Left lung (tissue), 10 donors: ENCODE data around the gene PCDH1. TPM values are rescaled to one million over a fixed set of nuclear protein-coding genes. Genes with fewer than 3 reads are reported as not detected.

Source experiments
- ATAC-seq: fragments of 200-7000 bp; cut with Tn5 transposase; one replicate; pipeline ENCODE4 v1.9.1; 2020; ENCODE audit warnings: moderate library complexity
- DNase-seq, 4 donors: peaks; one replicate each; pipeline ENCODE4 v3.0.0-alpha.2; 2013 to 2020
- H3K27ac ChIP-seq, 2 donors: fragments of 200-600 bp; sonication (generic) in 1 of 2; one replicate each; pipeline versions ENCODE4 v1.5.0 to v1.8.0; 2020 to 2021
- H3K27me3 ChIP-seq, 2 donors: fragments of 200-600 bp; sonication (generic) in 1 of 2; one replicate each; pipeline versions ENCODE4 v1.5.0 to v1.8.0; 2020 to 2021
- H3K36me3 ChIP-seq, 2 donors: fragments of 200-600 bp; sonication (generic) in 1 of 2; one replicate each; pipeline versions ENCODE4 v1.5.0 to v1.8.0; 2020 to 2021
- H3K4me1 ChIP-seq, 2 donors: fragments of 200-600 bp; one replicate each; pipeline ENCODE4 v1.8.0; 2021
- H3K4me3 ChIP-seq, 2 donors: fragments of 200-600 bp; sonication (generic) in 1 of 2; one replicate each; pipeline versions ENCODE4 v1.5.0 to v1.8.0; 2020 to 2021; ENCODE audit warnings: mild to moderate bottlenecking in 1 of 2
- H3K9me3 ChIP-seq, 2 donors: fragments of 200-600 bp; sonication (generic) in 1 of 2; one replicate each; pipeline versions ENCODE4 v1.5.0 to v1.8.0; 2020 to 2021
- intact Hi-C, 2 donors: fragments of 100-400 bp; cut with DNase I; formaldehyde crosslinking; loops; one replicate each; pipeline versions ENCODE4 v1.11.2 to v1.14.2; 2022
- polyA plus RNA-seq, 6 donors: library from polyadenylated mRNA; unstranded; fragments of 120-200 nt; gene quantifications; one replicate each; pipeline ENCODE4 v1.2.1, GENCODE V29; 2013; ENCODE audit not compliant: insufficient read length in 6 of 6
- total RNA-seq, 2 donors: library from RNA; stranded (reverse); fragmentation: NEBNext Ultra II Directional; extraction: Animal tissue kit (Norgen Biotek cat#: 25700); gene quantifications; one replicate each; pipeline ENCODE4 v1.2.1, GENCODE V29; 2021
- TF ChIP-seq, protein P1 (sequence below), 2 donors: fragments of 200-600 bp; sonication (generic) in 1 of 2; IDR thresholded peaks; one replicate each; pipeline versions ENCODE4 v1.5.0 to v1.8.0; 2021; ENCODE audit warnings: antibody characterized with exemption in 2 of 2
- donor health status: DM: no; HTN: yes; CAD: no.
- donor health status: DM: no; HTN: no; CAD: no.

PCDH1 gene
- total and polyA plus RNA-seq, 8 donors, result 23.6 to 65.0 (median 34.1) TPM

- H3K4me1 ChIP-seq, result no peaks in the 10 kb centered on the region
- no peaks in the 10 kb centered on the region for H3K36me3 ChIP-seq
- DNase-seq (no peak), ATAC-seq (no peak)
- H3K9me3 ChIP-seq, result no peaks in the 10 kb centered on the region
- no peak overlapping the region for H3K4me3 ChIP-seq
- no peak overlapping the region for H3K27ac ChIP-seq
- intact Hi-C loops, result no loop called here
- H3K27me3 ChIP-seq, result no peaks in the 10 kb centered on the region
- TF ChIP-seq, protein P1, sequence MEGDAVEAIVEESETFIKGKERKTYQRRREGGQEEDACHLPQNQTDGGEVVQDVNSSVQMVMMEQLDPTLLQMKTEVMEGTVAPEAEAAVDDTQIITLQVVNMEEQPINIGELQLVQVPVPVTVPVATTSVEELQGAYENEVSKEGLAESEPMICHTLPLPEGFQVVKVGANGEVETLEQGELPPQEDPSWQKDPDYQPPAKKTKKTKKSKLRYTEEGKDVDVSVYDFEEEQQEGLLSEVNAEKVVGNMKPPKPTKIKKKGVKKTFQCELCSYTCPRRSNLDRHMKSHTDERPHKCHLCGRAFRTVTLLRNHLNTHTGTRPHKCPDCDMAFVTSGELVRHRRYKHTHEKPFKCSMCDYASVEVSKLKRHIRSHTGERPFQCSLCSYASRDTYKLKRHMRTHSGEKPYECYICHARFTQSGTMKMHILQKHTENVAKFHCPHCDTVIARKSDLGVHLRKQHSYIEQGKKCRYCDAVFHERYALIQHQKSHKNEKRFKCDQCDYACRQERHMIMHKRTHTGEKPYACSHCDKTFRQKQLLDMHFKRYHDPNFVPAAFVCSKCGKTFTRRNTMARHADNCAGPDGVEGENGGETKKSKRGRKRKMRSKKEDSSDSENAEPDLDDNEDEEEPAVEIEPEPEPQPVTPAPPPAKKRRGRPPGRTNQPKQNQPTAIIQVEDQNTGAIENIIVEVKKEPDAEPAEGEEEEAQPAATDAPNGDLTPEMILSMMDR (IDR thresholded peaks at IDR 0.05), result no peak
These were observed 50.0 kb downstream of the PCDH1 start for GRCh38 chr5:141828162-141828561.

DNA sequence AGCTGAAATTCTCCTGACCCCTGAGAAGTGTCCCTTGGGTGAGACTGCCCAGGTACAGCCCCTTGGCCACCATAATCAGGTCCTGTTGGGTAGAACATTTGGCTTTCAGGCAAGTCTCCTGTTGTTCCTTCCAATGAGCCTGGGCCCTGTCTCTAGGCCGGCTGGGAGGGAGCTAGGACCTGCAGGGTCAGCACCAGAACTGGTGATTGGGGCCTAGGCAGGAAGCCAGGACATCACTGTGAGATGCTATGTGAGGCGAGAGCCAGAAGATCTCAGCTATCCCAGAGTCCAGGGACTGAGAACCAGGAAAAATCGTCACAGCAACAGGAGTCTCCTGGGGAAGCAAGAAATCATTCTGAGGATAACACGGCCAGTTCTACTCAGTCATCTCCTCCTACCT is 51.5 kb downstream of the PCDH1 start:
- ATAC-seq, result no peak
- Histone ChIP-seq H3K27me3 (no peaks in the 10 kb centered on the region), H3K9me3 (no peaks in the 10 kb centered on the region), H3K27ac (no peak overlapping the region), H3K36me3 (no peaks in the 10 kb centered on the region), H3K4me1 (peaks cover 0 to 5% of the 10 kb centered on the region in 2 donors), H3K4me3 (no peak overlapping the region)
- TF ChIP-seq, protein P1 (IDR thresholded peaks at IDR 0.05), result no peak
- no peak for DNase-seq
- intact Hi-C loops, result no loop called here

DNA sequence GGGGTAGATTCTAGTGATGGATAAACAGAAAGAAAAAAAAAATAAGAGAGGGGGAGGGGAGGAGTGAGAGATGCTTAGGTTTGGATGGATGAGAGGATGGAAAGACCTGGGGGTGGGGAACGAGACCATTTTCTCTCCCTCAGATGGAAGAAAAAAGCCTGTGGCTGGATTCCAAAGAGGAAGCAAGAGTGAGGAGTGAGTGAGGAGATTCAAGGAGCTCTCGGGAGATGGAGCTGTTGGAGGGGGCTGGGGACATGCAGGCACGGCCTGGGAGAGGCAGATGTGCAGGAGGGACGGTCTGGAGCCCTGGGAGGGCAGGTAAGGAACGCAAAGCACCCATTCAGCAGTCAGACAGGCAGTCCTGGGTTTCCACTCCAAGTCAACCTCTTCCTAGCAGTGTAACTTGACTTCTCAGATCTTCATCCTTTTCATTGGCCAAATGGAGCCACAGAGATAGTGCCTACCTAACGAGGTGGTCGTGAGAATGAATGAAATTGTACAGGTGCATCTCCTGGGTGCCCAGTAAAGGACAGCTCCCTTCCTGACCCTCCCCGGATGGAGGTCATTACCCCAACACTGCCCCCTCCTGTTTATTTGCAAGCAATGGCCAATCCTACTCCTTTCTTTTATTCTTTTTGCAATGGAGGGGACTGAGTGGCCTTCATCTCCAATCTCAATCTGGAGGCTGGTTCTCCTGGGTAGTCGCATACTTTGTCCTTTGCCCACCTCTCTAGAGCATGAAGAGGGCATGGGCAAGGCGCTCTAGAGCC is 52.2 kb downstream of the PCDH1 start:
- intact Hi-C loops, result no loop called here
- no peaks in the 10 kb centered on the region for H3K9me3 ChIP-seq
- no peak overlapping the region for H3K27ac ChIP-seq
- H3K4me1 ChIP-seq, result peaks cover 0 to 5% of the 10 kb centered on the region in 2 donors
- DNase-seq, result no peak
- no peaks in the 10 kb centered on the region for H3K27me3 ChIP-seq
- H3K4me3 ChIP-seq, result no peak overlapping the region
- TF ChIP-seq, protein P1 (IDR thresholded peaks at IDR 0.05), result peak in 1 of 2 donors; percentile 10
- peak; percentile 70 for ATAC-seq
- no peaks in the 10 kb centered on the region for H3K36me3 ChIP-seq

GRCh38 chr5:141825241-141825671 is 53.0 kb downstream of the PCDH1 start:
- H3K27ac ChIP-seq, result no peak overlapping the region
- intact Hi-C loops, result no loop called here
- H3K4me1 ChIP-seq, result peaks cover 0 to 5% of the 10 kb centered on the region in 2 donors
- no peak overlapping the region for H3K4me3 ChIP-seq
- DNase-seq (no peak), ATAC-seq (no peak)
- no peaks in the 10 kb centered on the region for H3K27me3 ChIP-seq
- H3K9me3 ChIP-seq, result no peaks in the 10 kb centered on the region
- H3K36me3 ChIP-seq, result no peaks in the 10 kb centered on the region
- TF ChIP-seq, protein P1 (IDR thresholded peaks at IDR 0.05), result no peak

DNA sequence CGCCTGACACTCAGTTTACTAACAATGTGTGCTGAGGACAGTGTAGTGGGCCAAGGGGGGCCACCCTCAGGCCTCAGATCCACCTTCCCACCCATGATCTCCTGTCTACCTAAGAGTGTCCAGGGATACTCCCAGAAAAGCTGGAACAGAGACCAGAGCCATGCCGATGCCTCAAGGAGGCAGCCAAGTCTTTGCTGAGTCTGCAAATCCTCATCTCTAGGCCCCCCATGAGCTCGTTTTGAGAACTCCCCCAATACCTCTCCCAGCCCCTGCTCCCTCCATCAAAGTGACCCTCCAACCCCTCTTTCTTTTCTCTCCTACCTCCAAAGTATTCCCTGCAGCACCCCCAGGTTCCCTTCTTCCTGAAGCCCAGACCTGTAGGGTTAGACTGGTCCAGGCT is 53.5 kb downstream of the PCDH1 start:
- ATAC-seq (no peak), DNase-seq (no peak)
- intact Hi-C loops, result no loop called here
- Histone ChIP-seq H3K27me3 (no peaks in the 10 kb centered on the region), H3K36me3 (no peaks in the 10 kb centered on the region), H3K27ac (no peak overlapping the region), H3K4me1 (peaks cover 0 to 5% of the 10 kb centered on the region in 2 donors), H3K4me3 (no peak overlapping the region), H3K9me3 (no peaks in the 10 kb centered on the region)
- TF ChIP-seq, protein P1 (IDR thresholded peaks at IDR 0.05), result no peak
